ENCODE data around the gene CGB5.

The CGB5 gene

GRCh38 chr19:49020931-49021895 lies 22.4 kb upstream of the CGB5 start (continued):
- TF ChIP-seq ATF2 (tag by site-specific recombination; IDR thresholded peaks at IDR 0.05; ENCODE audit: low read depth) (no peak), SALL2 (tag by site-specific recombination; IDR thresholded peaks at IDR 0.05; ENCODE audit: borderline replicate concordance) (no peak), RBAK (tag by site-specific recombination; IDR thresholded peaks at IDR 0.05) (peak; percentile 56; the same call in 1 of the 2 replicates), ZNF560 (tag by site-specific recombination; IDR thresholded peaks at IDR 0.05; ENCODE audit: borderline replicate concordance) (no peak), ZNF274 (IDR thresholded peaks at IDR 0.05; ENCODE audit: low read length) (no peak), ZNF274 (tag by site-specific recombination; IDR thresholded peaks at IDR 0.05; ENCODE audit: borderline replicate concordance) (peak; percentile 47; the same call in 1 of the 2 replicates), ZNF362 (tag by site-specific recombination; IDR thresholded peaks at IDR 0.05) (no peak), ZNF514 (tag by site-specific recombination; IDR thresholded peaks at IDR 0.05) (no peak), ZNF561 (tag by site-specific recombination; IDR thresholded peaks at IDR 0.05; ENCODE audit: borderline replicate concordance) (no peak; the same call in 1 of the 2 replicates), ZNF138 (tag by site-specific recombination; IDR thresholded peaks at IDR 0.05; ENCODE audit: borderline replicate concordance) (no peak), ZNF398 (tag by site-specific recombination; IDR thresholded peaks at IDR 0.05) (peak; percentile 87), ZSCAN30 (tag by site-specific recombination; IDR thresholded peaks at IDR 0.05) (no peak), PBX3 (CRISPR knock-in tag; IDR thresholded peaks at IDR 0.05) (no peak), ZNF610 (tag by site-specific recombination; IDR thresholded peaks at IDR 0.05; ENCODE audit: borderline replicate concordance) (no peak), ZBTB20 (tag by site-specific recombination; IDR thresholded peaks at IDR 0.05) (peak; percentile 57), ZBTB48 (tag by site-specific recombination; IDR thresholded peaks at IDR 0.05) (peak; percentile 67), FEZF1 (tag by site-specific recombination; IDR thresholded peaks at IDR 0.05) (no peak), ZNF623 (tag by site-specific recombination; IDR thresholded peaks at IDR 0.05) (peak; percentile 48; the same call in 1 of the 2 replicates), ZNF600 (tag by site-specific recombination; IDR thresholded peaks at IDR 0.05) (peak; percentile 89), ZNF280D (tag by site-specific recombination; IDR thresholded peaks at IDR 0.05) (no peak), MYNN (tag by site-specific recombination; IDR thresholded peaks at IDR 0.05; ENCODE audit: borderline replicate concordance) (no peak), ZNF677 (tag by site-specific recombination; IDR thresholded peaks at IDR 0.05) (no peak), ZNF133 (tag by site-specific recombination; IDR thresholded peaks at IDR 0.05) (no peak), ZNF548 (tag by site-specific recombination; IDR thresholded peaks at IDR 0.05) (no peak)
